Stomach (tissue), 9 donors: ENCODE results near the gene MET. TPM values are rescaled to one million over a fixed set of nuclear protein-coding genes. Genes with fewer than 3 reads are reported as not detected.

Experiments used
- DNase-seq, 2 donors: peaks; one replicate each; pipeline versions ENCODE4 v3.0.0 to v3.0.0-alpha.2; 2013 to 2019
- H3K27ac ChIP-seq, 5 donors: fragments of 200-600 bp in 4 of 5; sonication (generic) in 4 of 5; one replicate each; pipeline ENCODE4 v1.5.1; 2013 to 2019; ENCODE audit warnings: mild to moderate bottlenecking in 1 of 5, moderate library complexity in 1 of 5
- H3K27me3 ChIP-seq, 3 donors: fragments of 200-600 bp; sonication (generic); one replicate each; pipeline ENCODE4 v1.5.1; 2017 to 2019; ENCODE audit warnings: mixed run types in 1 of 3
- H3K36me3 ChIP-seq, 4 donors: fragments of 200-600 bp; sonication (generic); 1 replicate in 3 of 4; 2 replicates in 1 of 4; pipeline ENCODE4 v1.5.1; 2016 to 2019
- H3K4me1 ChIP-seq, 4 donors: fragments of 200-600 bp; sonication (generic); one replicate each; pipeline ENCODE4 v1.5.1; 2016 to 2019
- H3K4me3 ChIP-seq, 4 donors: fragments of 200-600 bp; sonication (generic) in 3 of 4; one replicate each; pipeline ENCODE4 v1.5.1; 2016 to 2019; ENCODE audit warnings: mild to moderate bottlenecking in 1 of 4
- H3K9me3 ChIP-seq, 4 donors: fragments of 200-600 bp; sonication (generic); one replicate each; pipeline ENCODE4 v1.5.1; 2016 to 2019
- EP300 ChIP-seq: sonication (generic); formaldehyde crosslinking; IDR thresholded peaks from one replicate; pipeline ENCODE4 v1.6.1; 2017; ENCODE audit warnings: antibody characterized with exemption
- POLR2A ChIP-seq, 4 donors: fragments of 450-650 bp; IDR thresholded peaks; one replicate each; pipeline ENCODE4 v1.6.1; 2016; ENCODE audit warnings: antibody characterized with exemption in 4 of 4, control low read depth in 2 of 4, mild to moderate bottlenecking in 1 of 4, moderate library complexity in 1 of 4
- POLR2AphosphoS5 ChIP-seq, 3 donors: sonication (generic); formaldehyde crosslinking; IDR thresholded peaks; one replicate each; pipeline ENCODE4 v1.6.1; 2016; ENCODE audit warnings: antibody characterized with exemption in 3 of 3
- WGBS, 5 donors: extraction: QIAGEN DNeasy Blood & Tissue Kit in 3 of 5; methylation state at CpG; one replicate each; pipeline versions ENCODE4 v1.1.5 to v1.1.7; 2013 to 2018; 5-methylcytosine and 5-hydroxymethylcytosine counted together
- intact Hi-C: fragments of 100-400 bp; cut with DNase I; formaldehyde crosslinking; loops from one replicate; pipeline ENCODE4 v1.15.1; 2023; ENCODE audit warnings: low total_unique reads
- polyA plus RNA-seq, 3 donors: library from polyadenylated mRNA; stranded (reverse); fragments of 200-250 nt; gene quantifications; one replicate each; pipeline ENCODE4 v1.2.3, GENCODE V29; 2013
- total RNA-seq, 5 donors: library from RNA; depleted of rRNA; stranded (reverse); fragments of >200 nt; gene quantifications; one replicate each; pipeline versions ENCODE4 v1.1.0 to v1.2.3, GENCODE V29; 2014 to 2016
- TF ChIP-seq, protein P1 (sequence below), 7 experiments: fragments of 450-650 bp in 4 of 7; fragments of 200-600 bp in 3 of 7; sonication (generic) in 3 of 7; IDR thresholded peaks; one replicate each; pipeline ENCODE4 v1.5.1; 2016 to 2019; ENCODE audit warnings: antibody characterized with exemption in 7 of 7, control low read depth in 2 of 7, mild to moderate bottlenecking in 1 of 7
- donor health status: healthy with polysubstance abuse.
- donor health status: Bipolar disorder and iron deficiency.
- donor health status: healthy.

MET gene
- total and polyA plus RNA-seq, 8 donors, result 0.58 to 36.2 (median 4.3) TPM

GRCh38 chr7:116829041-116829440 lies 157.0 kb downstream of the MET start:
- TF ChIP-seq POLR2A (IDR thresholded peaks at IDR 0.05) (no peak), EP300 (no peak), POLR2AphosphoS5 (IDR thresholded peaks at IDR 0.05) (no peak)
- TF ChIP-seq, protein P1, sequence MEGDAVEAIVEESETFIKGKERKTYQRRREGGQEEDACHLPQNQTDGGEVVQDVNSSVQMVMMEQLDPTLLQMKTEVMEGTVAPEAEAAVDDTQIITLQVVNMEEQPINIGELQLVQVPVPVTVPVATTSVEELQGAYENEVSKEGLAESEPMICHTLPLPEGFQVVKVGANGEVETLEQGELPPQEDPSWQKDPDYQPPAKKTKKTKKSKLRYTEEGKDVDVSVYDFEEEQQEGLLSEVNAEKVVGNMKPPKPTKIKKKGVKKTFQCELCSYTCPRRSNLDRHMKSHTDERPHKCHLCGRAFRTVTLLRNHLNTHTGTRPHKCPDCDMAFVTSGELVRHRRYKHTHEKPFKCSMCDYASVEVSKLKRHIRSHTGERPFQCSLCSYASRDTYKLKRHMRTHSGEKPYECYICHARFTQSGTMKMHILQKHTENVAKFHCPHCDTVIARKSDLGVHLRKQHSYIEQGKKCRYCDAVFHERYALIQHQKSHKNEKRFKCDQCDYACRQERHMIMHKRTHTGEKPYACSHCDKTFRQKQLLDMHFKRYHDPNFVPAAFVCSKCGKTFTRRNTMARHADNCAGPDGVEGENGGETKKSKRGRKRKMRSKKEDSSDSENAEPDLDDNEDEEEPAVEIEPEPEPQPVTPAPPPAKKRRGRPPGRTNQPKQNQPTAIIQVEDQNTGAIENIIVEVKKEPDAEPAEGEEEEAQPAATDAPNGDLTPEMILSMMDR (IDR thresholded peaks at IDR 0.05), result no peak
- Histone ChIP-seq H3K27me3 (no peaks in the 10 kb centered on the region), H3K9me3 (no peaks in the 10 kb centered on the region), H3K4me3 (no peak overlapping the region), H3K27ac (no peak overlapping the region), H3K36me3 (no peaks in the 10 kb centered on the region), H3K4me1 (no peaks in the 10 kb centered on the region)
- 67 to 81% (median 74%) methylated on average over 3 of the region's 3 CpGs for WGBS, 5 donors
- DNase-seq, result no peak
- intact Hi-C loops, result no loop called here

GRCh38 chr7:116829493-116829892 lies 157.5 kb downstream of the MET start:
- no peaks in the 10 kb centered on the region for H3K9me3 ChIP-seq
- H3K27ac ChIP-seq, result no peak overlapping the region
- DNase-seq, result peak in 1 of 2 donors; percentile 19
- no peaks in the 10 kb centered on the region for H3K36me3 ChIP-seq
- intact Hi-C loops, result no loop called here
- H3K27me3 ChIP-seq, result no peaks in the 10 kb centered on the region
- no peak overlapping the region for H3K4me3 ChIP-seq
- H3K4me1 ChIP-seq, result no peaks in the 10 kb centered on the region
- TF ChIP-seq POLR2AphosphoS5 (IDR thresholded peaks at IDR 0.05) (no peak), POLR2A (IDR thresholded peaks at IDR 0.05) (no peak), EP300 (no peak)
- TF ChIP-seq, protein P1 (IDR thresholded peaks at IDR 0.05), result no peak

GRCh38 chr7:116832692-116833091 lies 160.7 kb downstream of the MET start:
- intact Hi-C loops, result no loop called here
- Histone ChIP-seq H3K4me3 (no peak overlapping the region), H3K4me1 (no peaks in the 10 kb centered on the region), H3K27ac (no peak overlapping the region), H3K36me3 (no peaks in the 10 kb centered on the region), H3K27me3 (no peaks in the 10 kb centered on the region), H3K9me3 (no peaks in the 10 kb centered on the region)
- 73 to 84% (median 79%) methylated on average over 2 of the region's 2 CpGs for WGBS, 5 donors
- TF ChIP-seq, protein P1 (IDR thresholded peaks at IDR 0.05), result no peak
- TF ChIP-seq POLR2AphosphoS5 (IDR thresholded peaks at IDR 0.05) (no peak), POLR2A (IDR thresholded peaks at IDR 0.05) (no peak), EP300 (no peak)
- no peak for DNase-seq

DNA sequence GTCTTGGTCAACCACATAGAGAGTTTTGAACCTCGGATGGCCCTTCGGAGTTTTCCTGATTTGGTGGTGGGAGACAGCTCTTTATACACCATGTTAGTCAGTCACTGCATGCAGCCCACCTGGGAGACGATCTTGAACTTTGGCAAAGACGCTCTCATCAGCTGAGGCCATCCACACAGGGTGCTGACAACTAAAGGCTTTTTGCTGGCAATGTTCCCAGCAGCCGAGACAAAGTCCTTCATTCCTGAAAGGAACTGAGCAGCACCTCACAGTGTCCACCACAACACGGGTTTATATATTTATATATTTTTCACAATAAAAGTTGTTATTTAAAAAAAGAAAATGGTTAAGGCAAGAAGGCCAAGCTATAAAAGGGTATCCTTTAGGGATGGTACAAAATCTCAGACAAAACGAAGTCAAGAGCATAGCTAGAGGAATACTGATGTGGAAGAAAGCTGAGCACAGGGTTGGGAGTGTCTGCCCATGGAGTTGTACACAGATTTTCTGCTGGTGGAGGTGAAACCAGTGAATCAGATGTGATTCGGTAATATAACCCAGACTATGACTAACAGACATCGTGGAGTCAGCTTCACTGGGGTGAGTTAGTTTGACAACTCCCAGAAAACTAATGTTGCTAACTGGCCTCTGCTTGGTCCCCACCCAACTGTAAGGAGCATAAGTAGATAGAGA lies 163.0 kb downstream of the MET start:
- TF ChIP-seq, protein P1 (IDR thresholded peaks at IDR 0.05), result no peak
- TF ChIP-seq POLR2AphosphoS5 (IDR thresholded peaks at IDR 0.05) (no peak), EP300 (no peak), POLR2A (IDR thresholded peaks at IDR 0.05) (no peak)

More for the DNA sequence above, 163.0 kb downstream of the MET start:
- Histone ChIP-seq H3K9me3 (no peaks in the 10 kb centered on the region), H3K27ac (no peak overlapping the region), H3K36me3 (no peaks in the 10 kb centered on the region), H3K27me3 (no peaks in the 10 kb centered on the region), H3K4me1 (no peaks in the 10 kb centered on the region), H3K4me3 (no peak overlapping the region)
- DNase-seq, result peak in 1 of 2 donors; percentile 39
- WGBS, 5 donors, result 57 to 66% (median 59%) methylated on average over 9 of the region's 9 CpGs
- intact Hi-C loops, result no loop called here
